Activated CD4-positive, alpha-beta T cell treated with anti-CD3 and anti-CD28 coated beads for 36 hours (primary cell): ENCODE data around the gene OR6V1. TPM values are rescaled to one million over a fixed set of nuclear protein-coding genes. Genes with fewer than 3 reads are reported as not detected.

Source experiments
- ATAC-seq: fragments of 200-7000 bp; cut with Tn5 transposase; one replicate; pipeline ENCODE4 v1.10.0; 2021; ENCODE audit warnings: mild to moderate bottlenecking, moderate library complexity
- CTCF ChIA-PET: fragments of 350-600 bp; sonication (Branson Sonifier 250); formaldehyde crosslinking; loops from one replicate; lab custom pipeline; 2021; ENCODE audit warnings: antibody characterized with exemption; lab: Charles Lee
- POLR2A ChIA-PET: fragments of 350-600 bp; sonication (Branson Sonifier 250); formaldehyde crosslinking; loops from one replicate; lab custom pipeline; 2021; ENCODE audit warnings: antibody characterized with exemption, inconsistent platforms; lab: Charles Lee
- DNase-seq: peaks from one replicate; pipeline ENCODE4 v3.0.0-alpha.2; 2020
- H3K27ac Mint-ChIP-seq: one replicate; pipeline ENCODE4 v1.8.0; 2021; ENCODE audit warnings: mixed read lengths
- H3K27me3 Mint-ChIP-seq: one replicate; pipeline ENCODE4 v1.8.0; 2021; ENCODE audit warnings: mixed read lengths
- H3K36me3 Mint-ChIP-seq: one replicate; pipeline ENCODE4 v1.8.0; 2021; ENCODE audit warnings: low read depth, mixed read lengths
- H3K4me1 Mint-ChIP-seq: one replicate; pipeline ENCODE4 v1.8.0; 2021; ENCODE audit warnings: mixed read lengths
- H3K4me3 Mint-ChIP-seq: one replicate; pipeline ENCODE4 v1.8.0; 2021; ENCODE audit warnings: mild to moderate bottlenecking, moderate library complexity, mixed read lengths
- H3K9me3 Mint-ChIP-seq: one replicate; pipeline ENCODE4 v1.8.0; 2021; ENCODE audit warnings: low read depth, mixed read lengths
- intact Hi-C, 2 experiments: fragments of 100-400 bp; cut with DNase I in 1 of 2; cut with micrococcal nuclease in 1 of 2; formaldehyde crosslinking; loops; one replicate each; pipeline versions ENCODE4 v1.14.2 to v1.15.1; 2022 to 2024; cut with DNase I, micrococcal nuclease
- total RNA-seq, 2 experiments: library from RNA; stranded (reverse); gene quantifications; one replicate each; pipeline ENCODE4 v1.2.3, GENCODE V29; 2021

Gene OR6V1
- total RNA-seq, 2 experiments from 2014 or later, result not detected

GRCh38 chr7:143015926-143016490 lies 36.1 kb upstream of the OR6V1 start:
- H3K4me1 Mint-ChIP-seq, result no peaks in the 10 kb centered on the region
- no peak for ATAC-seq
- no peak for DNase-seq
- no peaks in the 10 kb centered on the region for H3K36me3 Mint-ChIP-seq
- ChIA-PET CTCF (interaction anchor here (0.7 to 6.2 kb wide), 7 partner anchors 8 to 1285 kb away, joined by 3 to 58 read pairs (median 4); no protein-coding TSS in a partner anchor), POLR2A (no interaction called here)
- no peak overlapping the region for H3K27ac Mint-ChIP-seq
- H3K4me3 Mint-ChIP-seq, result no peak overlapping the region
- H3K27me3 Mint-ChIP-seq, result peaks cover 4% of the 10 kb centered on the region
- no peaks in the 10 kb centered on the region for H3K9me3 Mint-ChIP-seq
- intact Hi-C loops, result no loop called here

GRCh38 chr7:143016996-143017395 lies 35.1 kb upstream of the OR6V1 start:
- ChIA-PET POLR2A (no interaction called here), CTCF (interaction anchor here (0.7 to 6.2 kb wide), 7 partner anchors 8 to 1286 kb away, joined by 3 to 58 read pairs (median 4); no protein-coding TSS in a partner anchor)
- Mint-ChIP-seq H3K4me1 (no peaks in the 10 kb centered on the region), H3K9me3 (no peaks in the 10 kb centered on the region), H3K36me3 (no peaks in the 10 kb centered on the region), H3K4me3 (no peak overlapping the region), H3K27ac (no peak overlapping the region), H3K27me3 (peaks cover 4% of the 10 kb centered on the region)
- DNase-seq, result no peak
- ATAC-seq, result no peak
- intact Hi-C loops, result no loop called here

- ChIA-PET POLR2A (no interaction called here), CTCF (interaction anchor here (1.0 to 3.5 kb wide), 3 partner anchors 10 to 184 kb away, joined by 3 to 27 read pairs (median 5); no protein-coding TSS in a partner anchor)
Measured at GRCh38 chr7:143018931-143019330, 33.2 kb upstream of the OR6V1 start.

GRCh38 chr7:143023047-143023446 lies 29.1 kb upstream of the OR6V1 start:
- H3K4me1 Mint-ChIP-seq, result no peaks in the 10 kb centered on the region
- ChIA-PET CTCF (interaction anchor here (0.6 to 1.5 kb wide), 4 partner anchors 21 to 193 kb away, joined by 3 to 4 read pairs (median 4); no protein-coding TSS in a partner anchor), POLR2A (no interaction called here)
- no peaks in the 10 kb centered on the region for H3K9me3 Mint-ChIP-seq
- intact Hi-C loops, result no loop called here
- ATAC-seq (no peak), DNase-seq (no peak)
- H3K27ac Mint-ChIP-seq, result no peak overlapping the region
- H3K36me3 Mint-ChIP-seq, result no peaks in the 10 kb centered on the region
- H3K27me3 Mint-ChIP-seq, result peaks cover 21% of the 10 kb centered on the region
- no peak overlapping the region for H3K4me3 Mint-ChIP-seq

More at GRCh38 chr7:143018931-143019330, 33.2 kb upstream of the OR6V1 start:
- intact Hi-C loops, result no loop called here
- Mint-ChIP-seq H3K9me3 (no peaks in the 10 kb centered on the region), H3K36me3 (no peaks in the 10 kb centered on the region), H3K4me3 (no peak overlapping the region), H3K4me1 (no peaks in the 10 kb centered on the region), H3K27me3 (peaks cover 2% of the 10 kb centered on the region), H3K27ac (no peak overlapping the region)
- no peak for ATAC-seq
- DNase-seq, result no peak

- Mint-ChIP-seq H3K9me3 (no peaks in the 10 kb centered on the region), H3K27ac (no peak overlapping the region), H3K4me3 (no peak overlapping the region), H3K27me3 (peaks cover 22% of the 10 kb centered on the region), H3K4me1 (no peaks in the 10 kb centered on the region), H3K36me3 (no peaks in the 10 kb centered on the region)
- DNase-seq, result no peak
- ChIA-PET POLR2A (no interaction called here), CTCF (no interaction called here)
- intact Hi-C loops, result no loop called here
- no peak for ATAC-seq
Measured at GRCh38 chr7:143025371-143025770, 26.8 kb upstream of the OR6V1 start.

DNA sequence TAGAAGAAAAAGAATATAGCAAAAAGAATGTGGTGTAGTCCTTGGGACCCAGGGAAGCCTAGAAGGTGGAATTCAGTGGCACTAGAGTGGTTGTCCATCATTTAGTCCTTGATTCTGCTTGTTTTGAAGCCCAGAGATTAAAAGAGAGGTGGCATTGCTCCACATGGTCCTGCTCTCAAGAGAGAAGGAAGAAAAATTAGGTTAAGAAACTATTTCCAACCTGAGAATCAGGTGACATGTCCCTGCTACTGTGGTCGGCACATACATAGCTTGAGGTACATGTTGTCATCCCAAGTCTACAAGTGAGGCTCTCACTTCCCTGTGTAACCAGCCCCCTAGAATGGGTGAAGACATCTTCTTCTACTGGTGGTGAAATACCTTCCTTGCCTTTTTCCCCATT lies 25.1 kb upstream of the OR6V1 start, which contains the start of gene OR9A2:
TSS of gene OR9A2 (minus strand) at position 101 of the 400 bp plus-strand sequence. CDS start at position 101, 0 bp downstream.
- no peak for ATAC-seq
- intact Hi-C loops, result no loop called here
- no peaks in the 10 kb centered on the region for H3K9me3 Mint-ChIP-seq

DNA sequence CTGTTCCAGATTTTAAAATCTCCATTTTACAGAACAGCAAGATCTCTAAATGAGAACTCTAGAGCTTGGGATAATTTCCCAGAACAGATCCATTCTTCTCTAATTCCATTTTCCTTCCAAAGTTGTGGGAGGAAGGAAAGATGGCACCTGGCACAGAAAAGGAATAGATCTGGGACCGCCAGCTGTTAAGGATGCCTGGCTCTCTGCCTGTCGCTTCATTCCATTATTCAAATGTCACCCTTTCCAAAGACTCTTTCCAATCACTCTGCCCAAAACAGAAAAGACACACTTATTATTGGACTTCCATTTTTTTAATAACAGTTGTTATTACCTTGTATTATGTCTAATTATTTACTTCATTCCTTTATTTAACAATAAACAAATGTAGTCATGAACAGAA lies 24.5 kb upstream of the OR6V1 start:
- Mint-ChIP-seq H3K4me1 (no peaks in the 10 kb centered on the region), H3K4me3 (no peak overlapping the region), H3K36me3 (no peaks in the 10 kb centered on the region), H3K27ac (no peak overlapping the region), H3K27me3 (peaks cover 27% of the 10 kb centered on the region), H3K9me3 (no peaks in the 10 kb centered on the region)
- ChIA-PET POLR2A (no interaction called here), CTCF (interaction anchor here (0.6 to 1.6 kb wide), 3 partner anchors 11 to 187 kb away, joined by 3 to 5 read pairs (median 3); no protein-coding TSS in a partner anchor)
- intact Hi-C loops, result no loop called here
- ATAC-seq (no peak), DNase-seq (no peak)

More for the DNA sequence above, 25.1 kb upstream of the OR6V1 start, which contains the start of gene OR9A2:
- Mint-ChIP-seq H3K27me3 (peaks cover 27% of the 10 kb centered on the region), H3K36me3 (no peaks in the 10 kb centered on the region), H3K27ac (no peak within 1 kb of the TSS), H3K4me3 (no peak within 1 kb of the TSS), H3K4me1 (no peaks in the 10 kb centered on the region)
- CTCF ChIA-PET, result no interaction called here
- no peak for DNase-seq
- POLR2A ChIA-PET, result no interaction called here

- ChIA-PET CTCF (no interaction called here), POLR2A (no interaction called here)
- Mint-ChIP-seq H3K27ac (no peak overlapping the region), H3K4me1 (no peaks in the 10 kb centered on the region), H3K27me3 (peaks cover 12% of the 10 kb centered on the region), H3K4me3 (no peak overlapping the region), H3K36me3 (no peaks in the 10 kb centered on the region), H3K9me3 (peaks cover 13% of the 10 kb centered on the region)
- ATAC-seq (no peak), DNase-seq (no peak)
- intact Hi-C loops, result no loop called here
Measured at GRCh38 chr7:143038635-143039034, 13.5 kb upstream of the OR6V1 start.

DNA sequence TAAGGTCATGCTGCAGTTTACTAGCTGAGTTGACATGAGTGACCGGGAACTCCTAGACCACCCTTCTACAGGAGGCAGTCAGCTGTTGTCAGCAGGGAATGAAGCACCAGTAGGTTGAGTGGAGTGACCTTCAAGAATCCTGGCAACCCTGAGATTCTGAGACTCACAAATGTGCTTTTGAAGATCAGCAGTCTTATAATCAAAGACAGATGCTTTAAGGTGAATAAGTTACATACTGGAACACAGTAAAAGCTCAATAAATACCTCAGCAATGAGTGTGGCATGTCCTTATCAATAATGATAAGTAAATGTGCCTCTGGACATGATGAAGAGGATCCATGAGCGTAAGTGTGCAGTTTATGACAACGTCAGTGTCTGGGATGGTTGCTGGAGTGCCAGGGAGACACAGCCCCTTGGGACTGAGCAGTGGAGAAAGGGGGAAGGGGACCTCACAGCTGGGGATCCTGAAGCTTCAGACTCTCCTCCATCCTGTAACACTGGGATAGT lies 11.9 kb upstream of the OR6V1 start:
- H3K27ac Mint-ChIP-seq, result no peak overlapping the region
- H3K27me3 Mint-ChIP-seq, result peaks cover 11% of the 10 kb centered on the region
- no peak for DNase-seq
- H3K4me1 Mint-ChIP-seq, result no peaks in the 10 kb centered on the region
- peaks cover 4% of the 10 kb centered on the region for H3K9me3 Mint-ChIP-seq
- H3K4me3 Mint-ChIP-seq, result no peak overlapping the region
- intact Hi-C loops, result no loop called here
- H3K36me3 Mint-ChIP-seq, result no peaks in the 10 kb centered on the region
- no peak for ATAC-seq
- CTCF ChIA-PET, result interaction anchor here (0.6 kb wide), 1 partner anchor 45 kb away, joined by 3 read pairs; no protein-coding TSS in a partner anchor
- POLR2A ChIA-PET, result no interaction called here

- ATAC-seq, result no peak
- ChIA-PET CTCF (interaction anchor here (1.1 kb wide), 1 partner anchor 174 kb away, joined by 5 read pairs; no protein-coding TSS in a partner anchor), POLR2A (no interaction called here)
Measured at GRCh38 chr7:143041346-143041745, 10.8 kb upstream of the OR6V1 start.

DNA sequence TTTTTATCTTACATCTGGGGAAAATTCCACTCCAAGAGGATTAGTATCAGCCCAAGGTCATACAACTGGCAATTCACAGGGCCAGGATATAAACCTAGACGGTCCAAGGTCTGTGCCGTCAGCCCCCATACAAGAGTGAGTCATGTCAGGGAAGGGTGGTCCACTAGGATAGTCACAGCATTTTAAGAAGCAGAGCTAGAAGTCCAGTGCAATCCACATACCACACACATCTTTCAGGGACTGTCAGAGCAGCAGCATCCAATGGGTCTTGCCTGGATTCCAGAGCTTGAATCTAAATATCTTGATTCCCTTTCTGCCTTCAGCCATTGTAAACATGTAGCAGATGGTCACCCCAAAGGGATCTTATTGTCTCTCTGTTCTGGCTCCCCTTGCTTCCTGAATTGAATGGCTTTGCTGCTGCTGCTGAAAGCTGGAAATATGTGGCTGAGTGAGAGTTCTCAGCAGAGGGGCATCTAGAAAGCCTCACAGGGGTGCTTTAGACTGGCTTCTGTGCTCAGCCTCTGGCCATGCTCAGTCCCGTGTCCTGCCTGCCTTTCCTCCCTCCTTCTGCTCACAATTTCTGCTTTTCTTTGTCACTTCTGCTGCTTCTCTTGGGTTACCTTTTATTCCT lies 9.9 kb upstream of the OR6V1 start:
- H3K27me3 Mint-ChIP-seq, result peaks cover 13% of the 10 kb centered on the region
- intact Hi-C loops, result no loop called here
- no peaks in the 10 kb centered on the region for H3K4me1 Mint-ChIP-seq
- ChIA-PET CTCF (interaction anchor here (0.6 to 1.1 kb wide), 2 partner anchors 173 to 178 kb away, joined by 3 to 5 read pairs; no protein-coding TSS in a partner anchor), POLR2A (no interaction called here)
- H3K9me3 Mint-ChIP-seq, result no peaks in the 10 kb centered on the region
- no peak for DNase-seq
- no peaks in the 10 kb centered on the region for H3K36me3 Mint-ChIP-seq
- no peak for ATAC-seq
- H3K27ac Mint-ChIP-seq, result no peak overlapping the region
- H3K4me3 Mint-ChIP-seq, result no peak overlapping the region

More at GRCh38 chr7:143041346-143041745, 10.8 kb upstream of the OR6V1 start:
- H3K4me3 Mint-ChIP-seq, result no peak overlapping the region
- H3K9me3 Mint-ChIP-seq, result no peaks in the 10 kb centered on the region
- no peak overlapping the region for H3K27ac Mint-ChIP-seq
- H3K4me1 Mint-ChIP-seq, result no peaks in the 10 kb centered on the region
- peaks cover 11% of the 10 kb centered on the region for H3K27me3 Mint-ChIP-seq
- H3K36me3 Mint-ChIP-seq, result no peaks in the 10 kb centered on the region
- no peak for DNase-seq
- intact Hi-C loops, result no loop called here
